HG03520 (cell line): ENCODE results near the gene NAA20.
"Not testable (repeated sequence)": the region's sequence is repeated elsewhere in the genome, so short reads cannot be mapped to it uniquely, and the experiment has no call there.

ENCODE experiments used
- ATAC-seq: cut with Tn5 transposase; IDR thresholded peaks from one replicate; pipeline ENCODE4 v1.9.1; 2021; ENCODE audit warnings: mild to moderate bottlenecking, moderate library complexity; ENCODE audit not compliant: unreplicated experiment

Gene NAA20

GRCh38 chr20:19991308-19991707 is 25.9 kb upstream of the NAA20 start:
- ATAC-seq: no peak

- no peak for ATAC-seq
Observed at GRCh38 chr20:19991854-19992253, 25.3 kb upstream of the NAA20 start.

GRCh38 chr20:19992996-19993908 is 23.9 kb upstream of the NAA20 start:
- ATAC-seq: no peak

DNA sequence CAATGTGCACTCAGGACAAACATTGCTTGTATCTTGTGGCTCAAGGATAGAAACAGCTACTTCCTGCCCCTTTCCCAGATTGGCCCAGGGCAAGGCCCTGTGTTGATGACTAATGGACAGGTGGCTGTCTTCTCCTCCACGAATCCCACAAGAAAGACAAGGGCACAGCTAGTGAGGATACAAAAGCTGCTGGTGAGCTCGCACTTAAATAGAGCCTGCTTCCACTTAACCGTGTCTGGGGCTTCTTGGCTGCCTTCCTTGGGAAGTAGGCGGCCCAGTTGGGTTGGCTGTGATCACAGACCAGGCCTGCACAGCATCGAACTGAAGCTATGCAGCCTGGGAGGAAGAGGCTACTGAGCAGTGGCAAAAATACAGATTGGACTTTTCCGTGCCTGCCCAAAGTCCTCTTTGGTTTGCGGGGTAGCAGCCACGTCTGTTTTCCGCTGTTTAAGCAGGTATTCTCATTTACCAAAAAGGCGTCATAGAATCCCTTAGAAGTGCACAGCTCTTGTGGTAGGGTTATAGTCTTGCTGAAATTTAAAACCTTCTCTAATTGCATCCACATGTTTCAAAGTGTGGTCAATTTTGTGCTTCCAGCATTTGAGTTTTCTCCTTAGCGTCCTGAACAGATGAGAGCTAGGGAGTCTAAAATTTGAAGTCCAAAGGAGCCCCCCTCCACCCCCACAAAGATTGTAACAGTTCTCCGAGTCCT is 23.0 kb upstream of the NAA20 start:
- ATAC-seq: no peak

- ATAC-seq: no peak
Observed at GRCh38 chr20:19995220-19995863, 21.8 kb upstream of the NAA20 start.

DNA sequence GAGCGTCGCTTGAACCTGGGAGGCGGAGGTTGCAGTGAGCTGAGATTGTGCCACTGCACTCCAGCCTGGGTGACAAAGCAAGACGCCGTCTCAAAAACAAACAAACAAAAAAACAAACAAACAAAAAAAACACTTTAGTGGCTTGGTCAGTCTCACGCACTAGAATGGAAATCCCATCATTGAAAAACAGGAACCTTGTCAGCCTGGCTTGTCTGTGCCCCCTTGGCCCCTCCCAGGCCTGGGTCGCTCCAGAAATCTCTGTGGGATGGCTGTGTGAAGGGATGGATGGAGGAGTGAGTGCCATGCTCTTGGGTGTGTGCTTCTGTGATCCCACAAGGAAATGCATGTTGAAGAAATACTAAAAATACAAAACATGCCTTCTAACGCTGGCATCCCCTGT is 20.9 kb upstream of the NAA20 start:
- no peak for ATAC-seq

DNA sequence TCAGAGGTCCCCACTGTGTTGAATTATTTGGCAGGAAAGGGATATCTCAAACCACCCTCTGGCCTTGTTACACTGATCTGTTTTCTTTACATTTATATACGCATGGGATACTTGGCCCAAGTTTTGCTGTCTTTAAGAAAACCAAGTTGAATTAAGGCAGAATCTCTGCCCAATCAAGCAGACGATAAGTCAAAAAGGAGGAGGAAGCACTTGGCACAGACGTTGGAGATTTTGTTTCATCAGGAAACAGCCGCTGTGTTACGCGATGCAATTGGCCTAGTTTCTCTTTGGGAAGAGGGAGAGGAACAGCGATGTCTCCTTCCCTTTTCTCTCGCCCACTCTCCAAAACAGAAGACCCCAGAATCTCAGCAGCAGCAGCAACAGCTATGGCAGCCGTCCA is 20.2 kb upstream of the NAA20 start:
- no peak for ATAC-seq

GRCh38 chr20:19998990-19999705 is 18.0 kb upstream of the NAA20 start:
- no peak for ATAC-seq

GRCh38 chr20:20000211-20000968 is 16.8 kb upstream of the NAA20 start:
- ATAC-seq: no peak

DNA sequence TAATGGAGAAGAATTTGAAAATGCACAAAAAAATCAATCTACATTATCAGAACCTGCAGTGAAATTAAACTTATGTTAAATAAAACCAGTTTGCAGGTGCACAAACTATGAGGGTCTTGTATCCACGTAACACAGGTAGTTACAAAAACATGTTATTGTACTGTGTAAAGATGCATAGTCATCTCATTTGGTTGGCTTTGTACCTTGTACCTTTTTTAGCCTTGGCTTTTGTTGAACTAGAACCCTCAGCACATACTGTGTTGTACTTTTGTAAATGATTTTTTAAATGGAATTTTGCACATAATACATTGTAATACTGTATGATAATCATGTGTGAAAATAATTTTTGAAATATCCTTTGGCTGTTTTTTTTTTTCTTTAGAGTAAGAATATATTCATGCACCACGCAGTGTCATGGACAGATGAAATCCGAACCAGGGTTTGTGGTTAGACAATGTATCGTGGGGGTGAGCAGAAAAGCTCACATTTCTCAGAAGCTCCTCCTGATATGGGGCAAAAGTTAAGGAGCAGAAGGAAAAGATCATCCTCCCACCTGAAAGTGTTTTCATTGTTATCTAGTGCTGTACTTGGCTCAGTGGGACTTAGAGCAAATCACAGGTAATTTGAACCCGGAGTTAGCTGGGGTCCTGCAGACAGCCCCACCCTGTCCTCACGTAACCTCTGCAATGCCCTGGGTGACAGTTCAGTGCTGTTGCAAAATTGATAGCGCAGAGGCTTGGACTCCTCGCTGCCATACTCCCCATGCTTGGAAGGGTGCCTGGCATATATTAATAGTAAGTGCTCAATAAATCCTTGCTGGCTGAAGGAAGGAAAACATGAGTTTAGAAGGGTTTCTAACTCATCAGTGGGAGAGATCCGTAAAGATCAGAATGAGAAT is 14.8 kb upstream of the NAA20 start:
- no peak for ATAC-seq

GRCh38 chr20:20003031-20003954 is 13.9 kb upstream of the NAA20 start:
- ATAC-seq: no peak

DNA sequence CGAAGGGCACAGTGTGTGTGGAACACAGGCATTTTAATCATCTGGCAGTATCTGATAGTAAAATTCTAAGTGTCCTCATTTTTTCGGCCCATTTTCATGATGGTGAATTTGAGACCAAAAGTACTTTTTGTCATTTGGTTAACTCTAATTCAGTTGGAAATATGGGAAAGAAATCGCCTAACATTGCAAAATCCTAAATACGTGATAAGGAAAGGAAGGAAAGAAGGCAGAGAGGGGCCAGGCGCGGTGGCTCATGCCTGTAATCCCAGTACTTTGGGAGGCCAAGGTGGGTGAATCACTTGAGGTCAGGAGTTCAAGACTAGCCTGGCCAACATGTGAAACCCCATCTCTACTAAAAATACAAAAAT is 13.2 kb upstream of the NAA20 start:
- not testable (repeated sequence) for ATAC-seq

GRCh38 chr20:20005342-20005741 is 11.8 kb upstream of the NAA20 start:
- ATAC-seq: no peak

- no peak for ATAC-seq
Observed at GRCh38 chr20:20009784-20010253, 7.3 kb upstream of the NAA20 start.

- no peak for ATAC-seq
Observed at GRCh38 chr20:20010639-20011500, 6.3 kb upstream of the NAA20 start.

GRCh38 chr20:20012541-20012940 is 4.6 kb upstream of the NAA20 start:
- no peak for ATAC-seq

GRCh38 chr20:20014659-20015058 is 2.5 kb upstream of the NAA20 start:
- ATAC-seq: no peak
